ENCODE measurements around the gene GALNT6. TPM values are rescaled to one million over a fixed set of nuclear protein-coding genes. Genes with fewer than 3 reads are reported as not detected.

Gene GALNT6
- total and polyA plus RNA-seq, 7 experiments from 2014 or later = 2.5 to 19.5 (median 13.4) TPM

- no peaks in the 10 kb centered on the region for H3K4me1 ChIP-seq (ENCODE audit: control insufficient read depth in 2 of 2, insufficient read depth in 2 of 2, low read length in 2 of 2)
- H3K27me3 ChIP-seq (ENCODE audit: control insufficient read depth in 2 of 2, insufficient read depth in 2 of 2, low read length in 2 of 2) = no peaks in the 10 kb centered on the region
- DNase-seq (no peak), ATAC-seq (no peak)
- no peaks in the 10 kb centered on the region for H3K9me3 ChIP-seq (ENCODE audit: control insufficient read depth in 2 of 3, low read length in 3 of 3)
- intact Hi-C loops (cut with micrococcal nuclease) = no loop called here
- Mint-ChIP-seq H3K36me3 (no peaks in the 10 kb centered on the region), H3K27ac (no peak overlapping the region), H3K4me1 (peaks cover 0 to 11% (median 8%) of the 10 kb centered on the region in 7 donors), H3K27me3 (peaks cover 0 to 25% (median 0%) of the 10 kb centered on the region in 5 donors), H3K4me3 (peak overlapping the region in 1 of 10 donors; percentile 3), H3K9me3 (no peaks in the 10 kb centered on the region)
- POLR2A ChIA-PET = no interaction called here
- H3K4me3 ChIP-seq (ENCODE audit: low read length) = no peak overlapping the region
- CTCF ChIA-PET = interaction anchor here (0.6 kb wide), 1 partner anchor 346 kb away, joined by 3 read pairs; no protein-coding TSS in a partner anchor
- no peaks in the 10 kb centered on the region for H3K36me3 ChIP-seq (ENCODE audit: control insufficient read depth in 2 of 3, insufficient read depth in 3 of 3, low read length in 3 of 3)
- H3K27ac ChIP-seq (ENCODE audit: low read depth, low read length) = no peak overlapping the region
These were observed 10.7 kb upstream of the GALNT6 start for GRCh38 chr12:51401900-51402299.

DNA sequence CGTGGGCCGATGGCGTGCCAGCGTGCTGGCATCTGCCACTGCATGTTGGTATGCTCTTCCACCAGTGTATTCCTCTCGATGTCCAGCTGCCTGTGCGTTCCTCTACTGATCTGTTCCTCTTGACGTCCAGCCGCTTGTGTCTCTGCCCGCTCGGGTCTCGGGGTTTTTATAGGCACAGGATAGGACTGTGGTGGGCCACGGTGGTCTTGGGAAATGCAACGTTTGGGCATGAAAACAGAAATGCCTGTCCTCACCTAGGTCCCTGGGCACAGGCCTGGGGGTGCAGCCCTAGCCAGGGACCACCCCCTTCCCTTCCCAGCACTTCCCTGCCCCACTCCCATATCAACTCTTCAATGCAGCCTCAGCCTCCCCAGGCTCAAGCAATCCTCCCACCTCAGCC lies 10.3 kb upstream of the GALNT6 start:
- Mint-ChIP-seq H3K4me1 (peaks cover 0 to 11% (median 8%) of the 10 kb centered on the region in 7 donors), H3K4me3 (peak overlapping the region in 2 of 10 donors; percentile 3 to 20), H3K36me3 (no peaks in the 10 kb centered on the region), H3K27me3 (peaks cover 0 to 25% (median 0%) of the 10 kb centered on the region in 5 donors), H3K9me3 (no peaks in the 10 kb centered on the region), H3K27ac (no peak overlapping the region)
- Histone ChIP-seq H3K4me3 (ENCODE audit: low read length) (no peak overlapping the region), H3K36me3 (ENCODE audit: control insufficient read depth in 2 of 3, insufficient read depth in 3 of 3, low read length in 3 of 3) (no peaks in the 10 kb centered on the region), H3K9me3 (ENCODE audit: control insufficient read depth in 2 of 3, low read length in 3 of 3) (no peaks in the 10 kb centered on the region), H3K27ac (ENCODE audit: low read depth, low read length) (no peak overlapping the region), H3K4me1 (ENCODE audit: control insufficient read depth in 2 of 2, insufficient read depth in 2 of 2, low read length in 2 of 2) (no peaks in the 10 kb centered on the region), H3K27me3 (ENCODE audit: control insufficient read depth in 2 of 2, insufficient read depth in 2 of 2, low read length in 2 of 2) (no peaks in the 10 kb centered on the region)
- ATAC-seq (no peak), DNase-seq (no peak)
- ChIA-PET POLR2A (no interaction called here), CTCF (interaction anchor here (0.6 kb wide), 1 partner anchor 346 kb away, joined by 3 read pairs; no protein-coding TSS in a partner anchor)
- intact Hi-C loops (cut with micrococcal nuclease) = no loop called here

DNA sequence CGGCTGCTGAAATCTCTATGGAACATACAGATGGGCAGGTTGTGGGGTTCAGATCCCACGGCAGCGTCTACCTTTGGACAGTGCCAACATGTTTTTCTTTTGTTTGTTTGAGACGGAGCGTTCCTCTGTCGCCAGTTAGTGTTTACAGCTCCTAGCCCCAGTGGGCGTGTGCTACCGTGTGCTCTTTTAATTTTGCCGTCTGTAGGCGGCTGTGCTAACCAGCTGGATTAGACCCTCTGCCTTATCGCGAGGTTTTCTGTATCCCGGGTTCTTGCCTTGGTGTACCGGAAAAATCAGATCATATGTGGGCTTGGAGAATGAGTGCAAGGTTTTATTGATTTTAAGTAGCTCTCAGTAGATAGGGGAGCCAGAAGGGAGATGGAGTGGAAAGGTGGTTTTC lies 9.8 kb upstream of the GALNT6 start:
- intact Hi-C loops (cut with micrococcal nuclease) = no loop called here
- H3K9me3 ChIP-seq (ENCODE audit: control insufficient read depth in 2 of 3, low read length in 3 of 3) = no peaks in the 10 kb centered on the region
- CTCF ChIA-PET = interaction anchor here (0.6 kb wide), 1 partner anchor 347 kb away, joined by 3 read pairs; no protein-coding TSS in a partner anchor
- H3K4me1 ChIP-seq (ENCODE audit: control insufficient read depth in 2 of 2, insufficient read depth in 2 of 2, low read length in 2 of 2) = peaks cover 2 to 3% of the 10 kb centered on the region in 2 donors
- Mint-ChIP-seq H3K4me3 (no peak overlapping the region), H3K36me3 (peaks cover 0 to 2% (median 0%) of the 10 kb centered on the region in 5 donors), H3K27me3 (peaks cover 0 to 26% (median 0%) of the 10 kb centered on the region in 5 donors), H3K9me3 (no peaks in the 10 kb centered on the region), H3K27ac (no peak overlapping the region), H3K4me1 (peaks cover 2 to 13% (median 9%) of the 10 kb centered on the region in 7 donors)
- H3K27ac ChIP-seq (ENCODE audit: low read depth, low read length) = no peak overlapping the region
- POLR2A ChIA-PET = no interaction called here
- ATAC-seq = no peak
- no peak overlapping the region for H3K4me3 ChIP-seq (ENCODE audit: low read length)
- DNase-seq = no peak
- H3K27me3 ChIP-seq (ENCODE audit: control insufficient read depth in 2 of 2, insufficient read depth in 2 of 2, low read length in 2 of 2) = no peaks in the 10 kb centered on the region
- no peaks in the 10 kb centered on the region for H3K36me3 ChIP-seq (ENCODE audit: control insufficient read depth in 2 of 3, insufficient read depth in 3 of 3, low read length in 3 of 3)

DNA sequence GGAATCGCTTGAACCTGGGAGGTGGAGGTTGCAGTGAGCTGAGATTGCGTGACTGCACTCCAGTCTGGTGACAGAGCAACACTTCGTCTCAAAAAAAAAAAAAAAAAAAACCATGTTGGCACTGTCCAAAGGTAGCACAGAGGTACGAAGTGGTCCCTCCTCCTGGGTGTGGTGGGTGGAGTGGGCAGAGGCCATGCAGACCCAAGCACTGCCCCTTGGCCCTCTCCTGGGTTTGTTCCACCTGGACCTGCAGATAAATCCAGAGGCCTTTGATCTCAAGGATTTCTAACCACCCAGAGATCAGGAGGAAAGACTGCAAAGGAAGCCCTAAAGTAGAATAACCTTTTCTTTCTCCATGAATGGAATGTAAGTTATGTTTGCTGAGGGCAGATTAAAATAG lies 8.7 kb upstream of the GALNT6 start:
- H3K27me3 Mint-ChIP-seq = peaks cover 0 to 26% (median 0%) of the 10 kb centered on the region in 5 donors
- DNase-seq = no peak
- H3K27me3 ChIP-seq (ENCODE audit: control insufficient read depth in 2 of 2, insufficient read depth in 2 of 2, low read length in 2 of 2) = no peaks in the 10 kb centered on the region

DNA sequence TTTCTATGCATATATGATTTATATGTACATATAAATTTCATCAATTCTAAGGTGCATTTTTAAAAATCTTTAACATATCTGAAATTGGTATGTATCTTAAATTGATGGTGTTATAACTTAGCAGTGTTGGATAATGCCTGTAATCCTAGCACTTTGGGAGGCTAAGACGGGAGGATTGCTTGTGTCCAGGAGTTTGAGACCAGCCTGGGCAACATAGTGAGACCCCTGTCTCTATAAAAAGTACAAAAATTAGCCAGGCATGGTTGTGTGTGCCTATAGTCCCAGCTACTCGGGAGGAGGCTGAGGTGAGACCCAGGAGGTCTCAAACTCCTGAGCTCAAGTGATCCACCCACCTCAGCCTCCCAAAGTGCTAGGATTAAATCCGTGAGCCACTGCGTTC lies 6.5 kb upstream of the GALNT6 start:
- intact Hi-C loops (cut with micrococcal nuclease) = loop anchor here in 1 of 2 donors (10.0 kb wide), 1 partner anchor 657 kb away; the partner anchor contains the start of gene NR4A1
- H3K36me3 Mint-ChIP-seq = peaks cover 0 to 2% (median 0%) of the 10 kb centered on the region in 5 donors
- Histone ChIP-seq H3K4me1 (ENCODE audit: control insufficient read depth in 2 of 2, insufficient read depth in 2 of 2, low read length in 2 of 2) (peaks cover 34 to 35% of the 10 kb centered on the region in 2 donors), H3K36me3 (ENCODE audit: control insufficient read depth in 2 of 3, insufficient read depth in 3 of 3, low read length in 3 of 3) (no peaks in the 10 kb centered on the region), H3K9me3 (ENCODE audit: control insufficient read depth in 2 of 3, low read length in 3 of 3) (no peaks in the 10 kb centered on the region), H3K27ac (ENCODE audit: low read depth, low read length) (no peak overlapping the region), H3K4me3 (ENCODE audit: low read length) (no peak overlapping the region), H3K27me3 (ENCODE audit: control insufficient read depth in 2 of 2, insufficient read depth in 2 of 2, low read length in 2 of 2) (no peaks in the 10 kb centered on the region)
- H3K27me3 Mint-ChIP-seq = peaks cover 0 to 21% (median 0%) of the 10 kb centered on the region in 5 donors
- peaks cover 35 to 46% (median 39%) of the 10 kb centered on the region in 7 donors for H3K4me1 Mint-ChIP-seq
- no peaks in the 10 kb centered on the region for H3K9me3 Mint-ChIP-seq
- no peak overlapping the region for H3K4me3 Mint-ChIP-seq
- ChIA-PET CTCF (no interaction called here), POLR2A (no interaction called here)
- no peak for DNase-seq
- no peak overlapping the region for H3K27ac Mint-ChIP-seq
- ATAC-seq = no peak

More for the DNA sequence above, 8.7 kb upstream of the GALNT6 start:
- Mint-ChIP-seq H3K9me3 (no peaks in the 10 kb centered on the region), H3K4me1 (peaks cover 13 to 24% (median 18%) of the 10 kb centered on the region in 7 donors), H3K27ac (no peak overlapping the region), H3K36me3 (peaks cover 0 to 2% (median 0%) of the 10 kb centered on the region in 5 donors), H3K4me3 (no peak overlapping the region)
- Histone ChIP-seq H3K9me3 (ENCODE audit: control insufficient read depth in 2 of 3, low read length in 3 of 3) (no peaks in the 10 kb centered on the region), H3K27ac (ENCODE audit: low read depth, low read length) (no peak overlapping the region), H3K4me1 (ENCODE audit: control insufficient read depth in 2 of 2, insufficient read depth in 2 of 2, low read length in 2 of 2) (peaks cover 13 to 14% of the 10 kb centered on the region in 2 donors), H3K4me3 (ENCODE audit: low read length) (no peak overlapping the region), H3K36me3 (ENCODE audit: control insufficient read depth in 2 of 3, insufficient read depth in 3 of 3, low read length in 3 of 3) (no peaks in the 10 kb centered on the region)
- ATAC-seq = no peak
- intact Hi-C loops (cut with micrococcal nuclease) = loop anchor here in 1 of 2 donors (10.0 kb wide), 1 partner anchor 655 kb away; the partner anchor contains the start of gene NR4A1
- ChIA-PET POLR2A (interaction anchor here (0.7 to 1.2 kb wide), 2 partner anchors 37 to 717 kb away, joined by 3 read pairs; no protein-coding TSS in a partner anchor), CTCF (no interaction called here)

GRCh38 chr12:51395283-51396230 lies 4.4 kb upstream of the GALNT6 start:
- DNase-seq (peak in 1 of 9 donors; percentile 42), ATAC-seq (peak; percentile 24)
- peak overlapping the region; percentile 64 to 96 (median 88) for H3K4me3 Mint-ChIP-seq
- POLR2A ChIA-PET = interaction anchor here (0.6 to 0.9 kb wide), 4 partner anchors 12 to 187 kb away, joined by 3 to 5 read pairs (median 4); partner anchors contain the start of gene DAZAP2
- peaks cover 0 to 24% (median 0%) of the 10 kb centered on the region in 5 donors for H3K27me3 Mint-ChIP-seq
- H3K4me1 Mint-ChIP-seq = peaks cover 39 to 54% (median 47%) of the 10 kb centered on the region in 7 donors
- intact Hi-C loops (cut with micrococcal nuclease) = loop anchor here in 1 of 2 donors (2.0 to 10.0 kb wide), 2 partner anchors 29 to 659 kb away; partner anchors contain the start of genes NR4A1 and SLC4A8
- no peaks in the 10 kb centered on the region for H3K9me3 ChIP-seq (ENCODE audit: control insufficient read depth in 2 of 3, low read length in 3 of 3)
- peak overlapping the region; percentile 26 for H3K4me3 ChIP-seq (ENCODE audit: low read length)
- H3K36me3 ChIP-seq (ENCODE audit: control insufficient read depth in 2 of 3, insufficient read depth in 3 of 3, low read length in 3 of 3) = no peaks in the 10 kb centered on the region
- peak overlapping the region; percentile 83 for H3K27ac ChIP-seq (ENCODE audit: low read depth, low read length)
- no peaks in the 10 kb centered on the region for H3K27me3 ChIP-seq (ENCODE audit: control insufficient read depth in 2 of 2, insufficient read depth in 2 of 2, low read length in 2 of 2)
- peak overlapping the region; percentile 44 to 97 (median 87) for H3K27ac Mint-ChIP-seq
- H3K9me3 Mint-ChIP-seq = no peaks in the 10 kb centered on the region
- peaks cover 47% of the 10 kb centered on the region in 2 donors for H3K4me1 ChIP-seq (ENCODE audit: control insufficient read depth in 2 of 2, insufficient read depth in 2 of 2, low read length in 2 of 2)
- H3K36me3 Mint-ChIP-seq = peaks cover 0 to 4% (median 0%) of the 10 kb centered on the region in 5 donors
- CTCF ChIA-PET = interaction anchor here (0.6 to 1.8 kb wide), 7 partner anchors 10 to 428 kb away, joined by 3 to 6 read pairs (median 3); no protein-coding TSS in a partner anchor

Measured in naive thymus-derived CD4-positive, alpha-beta T cell (primary cell).